Transverse colon (tissue), 4 donors: Measurements from ENCODE around the gene EIF3A. TPM values are rescaled to one million over a fixed set of nuclear protein-coding genes. Genes with fewer than 3 reads are reported as not detected.
"Not testable (repeated sequence)": the region's sequence is repeated elsewhere in the genome, so short reads cannot be mapped to it uniquely, and the experiment has no call there.

Source experiments
- DNase-seq: peaks from one replicate; pipeline ENCODE4 v3.0.0-alpha.2; 2019
- H3K27ac ChIP-seq, 4 donors: fragments of 200-600 bp; sonication (generic); 2 replicates each; pipeline ENCODE4 v1.5.1; 2016 to 2018; ENCODE audit warnings: inconsistent platforms in 4 of 4
- H3K27me3 ChIP-seq: fragments of 200-600 bp; sonication (generic); 2 replicates; pipeline ENCODE4 v1.5.1; 2017; ENCODE audit warnings: inconsistent platforms
- H3K36me3 ChIP-seq, 4 donors: fragments of 200-600 bp; sonication (generic); 2 replicates each; pipeline ENCODE4 v1.5.1; 2017 to 2019; ENCODE audit warnings: inconsistent platforms in 4 of 4
- H3K4me1 ChIP-seq, 4 donors: fragments of 200-600 bp; sonication (generic); 2 replicates each; pipeline ENCODE4 v1.5.1; 2017 to 2020; ENCODE audit warnings: inconsistent platforms in 4 of 4
- H3K4me3 ChIP-seq, 4 donors: fragments of 200-600 bp; sonication (generic); 1 replicate in 1 of 4; 2 replicates in 3 of 4; pipeline versions ENCODE4 v1.5.1 to v1.6.1; 2017 to 2019; ENCODE audit warnings: inconsistent platforms in 4 of 4
- H3K9me3 ChIP-seq, 2 donors: fragments of 200-600 bp; sonication (generic); 2 replicates each; pipeline ENCODE4 v1.5.1; 2017 to 2019; ENCODE audit warnings: inconsistent platforms in 2 of 2
- EP300 ChIP-seq: sonication (generic); formaldehyde crosslinking; IDR thresholded peaks from one replicate; pipeline ENCODE4 v1.6.1; 2017; ENCODE audit warnings: antibody characterized with exemption, low read depth
- POLR2A ChIP-seq: fragments of 450-650 bp; IDR thresholded peaks from one replicate; pipeline ENCODE4 v1.6.1; 2016; ENCODE audit warnings: antibody characterized with exemption, mild to moderate bottlenecking, moderate library complexity
- POLR2AphosphoS5 ChIP-seq, 3 donors: sonication (generic); formaldehyde crosslinking; IDR thresholded peaks; one replicate each; pipeline ENCODE4 v1.6.1; 2016; ENCODE audit warnings: antibody characterized with exemption in 3 of 3
- WGBS, 2 donors: methylation state at CpG; one replicate each; pipeline ENCODE4 v1.1.5; 2018; ENCODE audit warnings: low coverage in 1 of 2; 5-methylcytosine and 5-hydroxymethylcytosine counted together
- in situ Hi-C, 4 donors: fragments of 200-750 bp; cut with MboI; loops; one replicate each; pipeline versions ENCODE4 v1.15.0 to v1.15.1; 2017; ENCODE audit warnings: low sequenced_read_pairs in 3 of 4, low pct_ligation_motif_present in 1 of 4, low pct_unique_long_range_greater_than_20kb in 1 of 4
- intact Hi-C: fragments of 100-400 bp; cut with DNase I; formaldehyde crosslinking; loops from one replicate; pipeline ENCODE4 v1.15.1; 2023; ENCODE audit warnings: low total_unique reads
- total RNA-seq, 4 donors: library from RNA; depleted of rRNA; stranded (reverse); fragments of >200 nt; gene quantifications; one replicate each; pipeline ENCODE4 v1.1.0, GENCODE V29; 2016
- TF ChIP-seq, protein P1 (sequence below), 5 experiments: fragments of 200-600 bp in 3 of 5; fragments of 450-650 bp in 2 of 5; sonication (generic) in 3 of 5; IDR thresholded peaks; 1 replicate in 2 of 5; 2 replicates in 3 of 5; pipeline ENCODE4 v1.5.1; 2016 to 2017; ENCODE audit warnings: antibody characterized with exemption in 5 of 5, inconsistent platforms in 3 of 5, mild to moderate bottlenecking in 2 of 5, moderate library complexity in 1 of 5

The EIF3A gene
- total RNA-seq, 4 donors from 2014 or later: 68.1 to 119 (median 99.6) TPM

DNA sequence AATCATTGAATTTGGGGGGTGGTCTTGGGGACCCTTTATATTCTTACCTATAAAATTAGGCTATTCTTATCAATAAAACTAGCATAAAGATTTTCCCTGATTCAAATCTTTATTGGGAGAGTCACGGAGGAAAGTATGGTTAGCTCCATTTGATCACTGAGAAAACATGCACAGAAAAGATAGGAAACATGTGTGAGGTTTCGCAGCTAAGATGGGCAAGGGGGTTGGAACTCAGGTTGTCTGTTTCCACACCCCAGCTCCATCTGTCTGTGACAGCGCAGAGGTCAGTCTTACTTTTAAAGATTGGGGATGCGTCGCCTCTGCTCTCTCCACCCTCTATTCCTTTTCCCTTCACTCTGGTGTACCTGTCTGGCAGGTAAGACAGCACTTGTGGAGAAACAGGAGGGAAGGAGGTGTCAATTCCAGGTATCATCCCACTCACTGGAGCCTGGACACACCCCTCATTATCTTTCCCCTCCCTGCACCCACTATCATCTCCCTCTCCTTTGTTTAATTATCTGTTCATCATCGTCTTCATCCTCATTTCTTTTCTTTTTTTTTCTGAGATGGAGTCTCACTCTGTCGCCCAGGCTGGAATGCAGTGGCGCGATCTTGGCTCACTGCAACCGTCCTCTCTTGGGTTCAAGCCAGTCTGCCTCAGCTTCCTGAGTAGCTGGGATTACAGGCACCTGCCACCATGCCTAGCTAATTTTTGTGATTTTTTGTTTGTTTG is 20.9 kb upstream of the EIF3A start:
- H3K4me1 ChIP-seq: peaks cover 10 to 31% (median 19%) of the 10 kb centered on the region in 4 donors
- intact Hi-C loops: no loop called here

DNA sequence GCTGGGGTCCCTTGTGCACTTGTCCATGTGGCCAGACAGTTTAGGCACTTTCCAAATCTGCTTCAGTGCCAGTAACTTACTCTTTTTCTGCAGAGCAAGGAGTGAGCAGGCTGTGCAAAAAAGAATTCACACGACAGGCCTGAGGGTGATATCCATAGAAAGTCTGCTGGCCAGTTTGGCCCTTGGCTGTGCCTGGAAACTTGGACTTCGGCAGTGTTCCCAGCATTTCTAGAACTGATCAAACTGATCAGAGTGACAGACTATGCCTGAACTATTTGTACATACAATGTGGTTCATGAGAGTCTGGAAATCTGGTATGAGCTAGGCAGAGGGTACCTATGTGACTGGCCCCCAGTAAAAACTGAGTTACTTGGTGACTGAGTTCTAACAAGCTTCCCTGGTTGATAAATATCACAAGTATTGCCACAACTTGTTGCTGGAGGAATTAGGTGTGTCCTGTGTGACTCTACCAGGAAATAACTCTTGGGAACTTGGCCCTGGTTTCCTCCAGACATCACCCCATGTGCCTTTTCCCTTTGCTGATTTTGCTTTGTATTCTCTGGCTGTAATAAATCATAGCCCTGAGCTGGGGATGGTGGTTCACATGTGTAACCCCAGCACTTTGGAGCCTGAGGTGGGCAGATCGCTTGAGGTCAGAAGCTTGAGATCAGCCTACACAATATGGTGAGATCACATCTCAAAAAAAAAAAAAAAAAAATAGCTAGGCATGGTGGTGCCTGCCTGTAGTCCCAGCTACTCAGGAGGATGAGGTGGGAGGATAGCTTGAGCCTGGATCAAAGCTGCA is 20.0 kb upstream of the EIF3A start:
- no peak overlapping the region for H3K4me3 ChIP-seq
- H3K27ac ChIP-seq: peak overlapping the region; percentile 78 to 83 (median 79)
- H3K27me3 ChIP-seq: no peaks in the 10 kb centered on the region
- WGBS, 2 donors: 49 to 71% methylated on average over 2 to 3 of the region's 3 CpGs
- TF ChIP-seq EP300 (no peak), POLR2AphosphoS5 (IDR thresholded peaks at IDR 0.05) (peak in 2 of 3 donors; percentile 16 to 56), POLR2A (no peak)
- H3K9me3 ChIP-seq: no peaks in the 10 kb centered on the region
- peaks cover 10 to 28% (median 17%) of the 10 kb centered on the region in 4 donors for H3K4me1 ChIP-seq
- in situ Hi-C loops (no loop called here), intact Hi-C loops (no loop called here)
- no peak for DNase-seq
- no peaks in the 10 kb centered on the region for H3K36me3 ChIP-seq

More for the DNA sequence above, 20.9 kb upstream of the EIF3A start:
- Histone ChIP-seq H3K4me3 (no peak overlapping the region), H3K9me3 (no peaks in the 10 kb centered on the region), H3K36me3 (no peaks in the 10 kb centered on the region), H3K27me3 (no peaks in the 10 kb centered on the region), H3K27ac (peak overlapping the region; percentile 78 to 83 (median 79))
- TF ChIP-seq POLR2AphosphoS5 (IDR thresholded peaks at IDR 0.05) (no peak), EP300 (no peak), POLR2A (no peak)
- TF ChIP-seq, protein P1, sequence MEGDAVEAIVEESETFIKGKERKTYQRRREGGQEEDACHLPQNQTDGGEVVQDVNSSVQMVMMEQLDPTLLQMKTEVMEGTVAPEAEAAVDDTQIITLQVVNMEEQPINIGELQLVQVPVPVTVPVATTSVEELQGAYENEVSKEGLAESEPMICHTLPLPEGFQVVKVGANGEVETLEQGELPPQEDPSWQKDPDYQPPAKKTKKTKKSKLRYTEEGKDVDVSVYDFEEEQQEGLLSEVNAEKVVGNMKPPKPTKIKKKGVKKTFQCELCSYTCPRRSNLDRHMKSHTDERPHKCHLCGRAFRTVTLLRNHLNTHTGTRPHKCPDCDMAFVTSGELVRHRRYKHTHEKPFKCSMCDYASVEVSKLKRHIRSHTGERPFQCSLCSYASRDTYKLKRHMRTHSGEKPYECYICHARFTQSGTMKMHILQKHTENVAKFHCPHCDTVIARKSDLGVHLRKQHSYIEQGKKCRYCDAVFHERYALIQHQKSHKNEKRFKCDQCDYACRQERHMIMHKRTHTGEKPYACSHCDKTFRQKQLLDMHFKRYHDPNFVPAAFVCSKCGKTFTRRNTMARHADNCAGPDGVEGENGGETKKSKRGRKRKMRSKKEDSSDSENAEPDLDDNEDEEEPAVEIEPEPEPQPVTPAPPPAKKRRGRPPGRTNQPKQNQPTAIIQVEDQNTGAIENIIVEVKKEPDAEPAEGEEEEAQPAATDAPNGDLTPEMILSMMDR (IDR thresholded peaks at IDR 0.05): no peak
- in situ Hi-C loops: no loop called here
- 58 to 70% methylated on average over 2 to 10 of the region's 10 CpGs for WGBS, 2 donors
- DNase-seq: no peak

DNA sequence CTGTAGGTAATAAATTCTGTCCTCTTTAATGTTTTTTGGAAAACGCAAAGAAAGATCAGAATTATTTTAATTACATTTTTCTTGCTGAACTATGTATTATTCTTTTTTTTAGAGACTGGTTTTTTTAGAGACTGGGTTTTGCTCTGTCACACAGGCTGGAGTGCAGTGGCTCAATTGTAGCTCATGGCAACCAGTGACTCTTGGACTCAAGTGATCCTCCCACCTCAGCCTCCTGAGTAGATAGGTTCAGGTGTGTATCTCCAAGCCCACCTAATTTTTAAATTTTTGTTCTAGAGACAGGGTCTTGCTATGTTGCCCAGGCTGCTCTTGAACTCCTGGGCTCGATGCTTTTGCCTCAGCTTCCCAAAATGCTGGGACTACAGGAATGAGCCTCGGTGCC is 18.0 kb upstream of the EIF3A start:
- Histone ChIP-seq H3K9me3 (no peaks in the 10 kb centered on the region), H3K36me3 (no peaks in the 10 kb centered on the region), H3K4me3 (no peak overlapping the region), H3K27me3 (no peaks in the 10 kb centered on the region), H3K4me1 (peaks cover 0 to 18% (median 7%) of the 10 kb centered on the region in 4 donors), H3K27ac (no peak overlapping the region)
- WGBS, 2 donors: 90 to 94% methylated on average over 2 to 3 of the region's 3 CpGs
- DNase-seq: no peak
- in situ Hi-C loops (no loop called here), intact Hi-C loops (no loop called here)
- TF ChIP-seq POLR2AphosphoS5 (IDR thresholded peaks at IDR 0.05): no peak
- TF ChIP-seq POLR2A: no peak
- no peak for TF ChIP-seq EP300
- TF ChIP-seq, protein P1 (IDR thresholded peaks at IDR 0.05): no peak

DNA sequence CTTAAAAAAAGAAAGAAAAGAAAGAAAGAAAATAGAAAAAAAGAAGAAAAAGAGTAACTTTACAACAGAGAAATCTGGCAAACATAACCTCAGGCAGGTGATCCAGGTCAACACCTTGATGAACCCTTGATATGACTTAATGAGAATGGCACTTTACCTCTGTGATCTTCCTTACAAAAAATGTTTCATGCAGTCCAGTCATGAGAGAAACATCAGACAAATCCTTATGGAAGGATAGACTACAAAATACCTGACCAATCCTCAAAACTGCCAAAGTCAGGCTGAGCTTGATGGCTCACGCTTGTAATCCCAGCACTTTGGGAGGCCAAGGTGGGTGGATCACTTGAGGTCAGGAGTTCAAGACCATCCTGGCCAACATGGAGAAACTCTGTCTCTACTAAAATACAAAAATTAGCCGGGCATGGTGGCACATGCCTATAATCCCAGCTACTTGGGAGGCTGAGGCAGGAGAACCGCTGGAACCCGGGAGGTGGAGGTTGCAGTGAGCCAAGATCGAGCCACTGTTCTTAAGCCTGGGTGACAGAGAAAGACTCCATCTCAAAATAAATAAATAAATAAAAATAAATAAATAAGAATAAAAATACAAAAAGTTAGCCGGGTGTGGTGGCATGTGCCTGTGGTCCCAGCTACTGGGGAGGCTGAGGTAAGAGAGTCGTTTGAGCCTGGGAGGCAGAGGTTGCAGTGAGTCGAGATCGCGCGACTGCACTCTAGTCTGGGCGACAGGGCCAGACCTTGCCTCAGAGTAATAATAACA is 16.2 kb upstream of the EIF3A start:
- DNase-seq: not testable (repeated sequence)
- WGBS, 2 donors: 85 to 96% methylated on average over 8 to 12 of the region's 12 CpGs

More for the DNA sequence above, 16.2 kb upstream of the EIF3A start:
- in situ Hi-C loops, H3K9me3 ChIP-seq, intact Hi-C loops, H3K4me3 ChIP-seq, H3K27me3 ChIP-seq, H3K27ac ChIP-seq, H3K36me3 ChIP-seq: not testable (repeated sequence)
- peaks cover 0 to 19% (median 6%) of the 10 kb centered on the region in 4 donors for H3K4me1 ChIP-seq
